Caco-2 (cell line): ENCODE measurements around the gene GREB1. TPM values are rescaled to one million over a fixed set of nuclear protein-coding genes. Genes with fewer than 3 reads are reported as not detected.

Experiments
- BruUV-seq: library from RNA; stranded (reverse); fragments of 400-500 nt; replicated peaks from 2 replicates; lab custom pipeline; 2021; lab: Mats Ljungman, UMichigan
- CTCF ChIA-PET: fragments of 300-600 bp; sonication (Branson Sonifier 250); formaldehyde crosslinking; loops from one replicate; lab custom pipeline; 2022; ENCODE audit warnings: antibody characterized with exemption; lab: Charles Lee
- POLR2A ChIA-PET: fragments of 300-600 bp; sonication (Branson Sonifier 250); formaldehyde crosslinking; loops from one replicate; lab custom pipeline; 2022; ENCODE audit warnings: antibody characterized with exemption; lab: Charles Lee
- DNase-seq, 2 experiments: peaks; one replicate each; pipeline versions ENCODE4 v3.0.0 to v3.0.0-alpha.2; 2020 to 2022
- H3K27me3 ChIP-seq: replicated peaks from 2 replicates; pipeline ENCODE4 v1.6.0; 2011; ENCODE audit warnings: low read length; ENCODE audit not compliant: control insufficient read depth, insufficient read depth
- H3K36me3 ChIP-seq: 2 replicates; pipeline ENCODE4 v1.5.1; 2011; ENCODE audit warnings: low read length; ENCODE audit not compliant: control insufficient read depth, insufficient read depth
- H3K4me1 ChIP-seq: fragments of 250-450 bp; sonication (Bioruptor Pico); 2 replicates; pipeline ENCODE4 v1.5.1; 2020; ENCODE audit warnings: mild to moderate bottlenecking
- H3K4me3 ChIP-seq: 2 replicates; pipeline ENCODE4 v1.5.1; 2011; ENCODE audit warnings: low read depth, mild to moderate bottlenecking, control low read depth, low read length
- H3K9me3 ChIP-seq: fragments of 250-450 bp; sonication (Bioruptor Pico); 2 replicates; pipeline ENCODE4 v1.5.1; 2020; ENCODE audit warnings: mild to moderate bottlenecking, moderate library complexity
- H3K27ac Mint-ChIP-seq: one replicate; pipeline ENCODE4 v1.8.0; 2022; ENCODE audit warnings: mixed read lengths; ENCODE audit not compliant: unreplicated experiment
- H3K27me3 Mint-ChIP-seq: one replicate; pipeline ENCODE4 v1.8.0; 2022; ENCODE audit warnings: mixed read lengths; ENCODE audit not compliant: insufficient read depth, unreplicated experiment
- H3K36me3 Mint-ChIP-seq: one replicate; pipeline ENCODE4 v1.8.0; 2022; ENCODE audit warnings: mild to moderate bottlenecking, mixed read lengths; ENCODE audit not compliant: insufficient read depth, unreplicated experiment
- H3K4me1 Mint-ChIP-seq: one replicate; pipeline ENCODE4 v1.8.0; 2022; ENCODE audit warnings: low read depth, mixed read lengths; ENCODE audit not compliant: unreplicated experiment
- H3K4me3 Mint-ChIP-seq: one replicate; pipeline ENCODE4 v1.8.0; 2022; ENCODE audit warnings: mild to moderate bottlenecking, moderate library complexity, mixed read lengths; ENCODE audit not compliant: unreplicated experiment
- H3K9me3 Mint-ChIP-seq: one replicate; pipeline ENCODE4 v1.8.0; 2022; ENCODE audit warnings: mixed read lengths; ENCODE audit not compliant: unreplicated experiment
- intact Hi-C: fragments of 100-400 bp; cut with micrococcal nuclease; formaldehyde crosslinking; loops from one replicate; pipeline ENCODE4 v1.10.0; 2022; ENCODE audit not compliant: unreplicated experiment
- total RNA-seq: library from RNA; stranded (reverse); gene quantifications from 2 replicates; pipeline ENCODE4 v1.2.3, GENCODE V29; 2022
- TF ChIP-seq, protein P1 (sequence below), 2 experiments: fragments of 200-600 bp in 1 of 2; IDR thresholded peaks; 1 replicate in 1 of 2; 2 replicates in 1 of 2; pipeline versions ENCODE4 v1.5.1 to v1.8.0; 2011 to 2022; ENCODE audit warnings: antibody characterized with exemption in 1 of 2, control low read depth in 1 of 2, inconsistent platforms in 1 of 2, low read depth in 1 of 2, low read length in 1 of 2, mild to moderate bottlenecking in 1 of 2, moderate library complexity in 1 of 2; ENCODE audit not compliant: insufficient read depth in 1 of 2, severe bottlenecking in 1 of 2, unreplicated experiment in 1 of 2

Gene GREB1
- total RNA-seq, 1 experiment from 2014 or later, result 2.4 TPM

DNA sequence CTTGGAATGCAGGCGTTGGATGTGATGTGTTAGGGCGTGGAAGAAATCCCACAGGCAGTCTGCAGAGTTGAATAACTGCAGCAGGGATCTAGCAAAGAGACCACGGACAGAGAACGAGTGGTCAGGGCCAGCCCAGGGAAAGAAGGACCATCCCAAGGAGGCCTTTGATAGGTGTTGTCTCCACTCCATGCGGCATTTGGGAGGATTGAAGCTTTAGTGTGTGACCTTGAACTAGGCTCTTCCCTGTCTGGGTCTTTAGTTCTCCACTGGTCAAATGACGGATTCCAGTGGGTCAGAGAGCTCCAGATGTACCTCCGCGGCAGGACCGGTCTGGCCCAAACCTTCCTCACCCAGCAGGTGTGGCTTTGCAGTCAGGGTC is 18.4 kb downstream of the GREB1 start:
- H3K27me3 ChIP-seq, result no peaks in the 10 kb centered on the region
- ChIA-PET CTCF (no interaction called here), POLR2A (no interaction called here)
- no peak for DNase-seq
- no peaks in the 10 kb centered on the region for H3K9me3 ChIP-seq
- Mint-ChIP-seq H3K4me3 (no peak overlapping the region), H3K36me3 (no peaks in the 10 kb centered on the region), H3K27me3 (peaks cover 2% of the 10 kb centered on the region), H3K4me1 (peaks cover 13% of the 10 kb centered on the region), H3K9me3 (no peaks in the 10 kb centered on the region), H3K27ac (no peak overlapping the region)
- H3K36me3 ChIP-seq, result no peaks in the 10 kb centered on the region
- H3K4me3 ChIP-seq, result no peak overlapping the region
- H3K4me1 ChIP-seq, result no peaks in the 10 kb centered on the region
- BruUV-seq, result no TSS peak
- intact Hi-C loops, result no loop called here
- TF ChIP-seq, protein P1, sequence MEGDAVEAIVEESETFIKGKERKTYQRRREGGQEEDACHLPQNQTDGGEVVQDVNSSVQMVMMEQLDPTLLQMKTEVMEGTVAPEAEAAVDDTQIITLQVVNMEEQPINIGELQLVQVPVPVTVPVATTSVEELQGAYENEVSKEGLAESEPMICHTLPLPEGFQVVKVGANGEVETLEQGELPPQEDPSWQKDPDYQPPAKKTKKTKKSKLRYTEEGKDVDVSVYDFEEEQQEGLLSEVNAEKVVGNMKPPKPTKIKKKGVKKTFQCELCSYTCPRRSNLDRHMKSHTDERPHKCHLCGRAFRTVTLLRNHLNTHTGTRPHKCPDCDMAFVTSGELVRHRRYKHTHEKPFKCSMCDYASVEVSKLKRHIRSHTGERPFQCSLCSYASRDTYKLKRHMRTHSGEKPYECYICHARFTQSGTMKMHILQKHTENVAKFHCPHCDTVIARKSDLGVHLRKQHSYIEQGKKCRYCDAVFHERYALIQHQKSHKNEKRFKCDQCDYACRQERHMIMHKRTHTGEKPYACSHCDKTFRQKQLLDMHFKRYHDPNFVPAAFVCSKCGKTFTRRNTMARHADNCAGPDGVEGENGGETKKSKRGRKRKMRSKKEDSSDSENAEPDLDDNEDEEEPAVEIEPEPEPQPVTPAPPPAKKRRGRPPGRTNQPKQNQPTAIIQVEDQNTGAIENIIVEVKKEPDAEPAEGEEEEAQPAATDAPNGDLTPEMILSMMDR (IDR thresholded peaks at IDR 0.05; ENCODE audit: insufficient read depth in 1 of 2, low read depth in 1 of 2, low read length in 1 of 2, severe bottlenecking in 1 of 2, unreplicated experiment in 1 of 2), result no peak

DNA sequence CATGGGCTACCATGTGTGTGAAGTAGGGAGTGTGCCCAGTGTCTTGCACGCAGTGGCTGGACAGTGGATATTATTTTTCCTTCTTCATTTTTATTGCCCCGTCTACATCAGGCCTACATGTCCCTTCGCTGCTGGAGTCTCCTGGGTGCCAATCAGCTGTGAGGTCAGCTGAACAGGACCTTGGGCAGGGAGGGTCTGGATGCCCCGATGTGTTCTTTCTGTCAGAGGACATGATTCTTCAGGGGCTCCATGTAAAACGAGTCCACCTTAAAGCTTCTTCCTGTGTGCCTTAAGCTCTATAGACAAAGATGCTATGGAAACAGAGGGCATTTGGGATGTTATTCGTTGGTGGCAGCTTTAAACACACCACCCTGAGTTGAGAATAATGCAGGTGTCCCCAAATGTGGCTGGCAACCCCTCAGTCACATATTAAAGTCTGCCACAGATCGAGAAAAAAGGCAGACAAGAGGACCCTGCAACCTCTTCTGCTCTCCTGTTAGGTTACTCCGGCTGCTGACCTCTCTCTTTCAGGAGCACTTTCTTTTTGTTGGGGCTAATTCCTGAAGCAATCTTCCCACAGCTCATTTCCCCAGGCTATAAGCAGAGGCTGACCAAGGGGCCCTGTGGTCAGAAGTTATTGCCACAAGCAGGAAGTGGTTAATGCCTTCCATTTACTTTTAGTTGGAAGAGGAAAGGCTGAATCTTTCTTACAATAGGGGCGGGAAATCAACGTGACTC is 20.0 kb downstream of the GREB1 start:
- H3K36me3 ChIP-seq, result no peaks in the 10 kb centered on the region
- H3K4me1 ChIP-seq, result no peaks in the 10 kb centered on the region
- Mint-ChIP-seq H3K4me3 (no peak overlapping the region), H3K27ac (no peak overlapping the region), H3K36me3 (no peaks in the 10 kb centered on the region), H3K9me3 (no peaks in the 10 kb centered on the region), H3K27me3 (peaks cover 2% of the 10 kb centered on the region), H3K4me1 (peaks cover 13% of the 10 kb centered on the region)
- no peak overlapping the region for H3K4me3 ChIP-seq
- no peaks in the 10 kb centered on the region for H3K9me3 ChIP-seq
- TF ChIP-seq, protein P1 (IDR thresholded peaks at IDR 0.05; ENCODE audit: insufficient read depth in 1 of 2, low read depth in 1 of 2, low read length in 1 of 2, severe bottlenecking in 1 of 2, unreplicated experiment in 1 of 2), result no peak
- POLR2A ChIA-PET, result interaction anchor here (0.6 kb wide), 1 partner anchor 24 kb away, joined by 4 read pairs; no protein-coding TSS in a partner anchor
- intact Hi-C loops, result no loop called here
- CTCF ChIA-PET, result interaction anchor here (0.6 kb wide), 1 partner anchor 247 kb away, joined by 3 read pairs; no protein-coding TSS in a partner anchor
- DNase-seq, result no peak
- no peaks in the 10 kb centered on the region for H3K27me3 ChIP-seq
- BruUV-seq, result no TSS peak

DNA sequence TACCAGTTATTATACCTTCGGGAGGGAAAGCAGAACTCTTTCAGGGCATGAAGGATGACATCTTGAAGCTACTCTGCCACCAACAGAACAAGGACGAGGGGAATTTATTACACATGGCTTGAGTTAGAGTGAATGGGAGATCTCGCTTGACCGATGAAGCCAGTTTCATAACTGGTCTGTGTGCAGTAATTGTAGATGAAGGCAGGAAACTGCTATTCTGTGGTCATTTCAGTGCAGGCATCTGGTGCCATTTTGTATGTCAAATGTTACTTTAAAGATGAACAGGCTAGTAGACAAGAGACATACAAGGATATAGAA is 20.5 kb downstream of the GREB1 start:
- Histone ChIP-seq H3K9me3 (no peaks in the 10 kb centered on the region), H3K27me3 (no peaks in the 10 kb centered on the region), H3K36me3 (no peaks in the 10 kb centered on the region), H3K4me1 (no peaks in the 10 kb centered on the region), H3K4me3 (no peak overlapping the region)
- CTCF ChIA-PET, result interaction anchor here (0.6 kb wide), 1 partner anchor 247 kb away, joined by 3 read pairs; no protein-coding TSS in a partner anchor
- Mint-ChIP-seq H3K36me3 (no peaks in the 10 kb centered on the region), H3K4me1 (peaks cover 13% of the 10 kb centered on the region), H3K27me3 (peaks cover 2% of the 10 kb centered on the region), H3K9me3 (no peaks in the 10 kb centered on the region), H3K4me3 (no peak overlapping the region), H3K27ac (no peak overlapping the region)
- BruUV-seq, result no TSS peak
- intact Hi-C loops, result no loop called here
- POLR2A ChIA-PET, result interaction anchor here (0.6 kb wide), 1 partner anchor 23 kb away, joined by 4 read pairs; no protein-coding TSS in a partner anchor
- TF ChIP-seq, protein P1 (IDR thresholded peaks at IDR 0.05; ENCODE audit: insufficient read depth in 1 of 2, low read depth in 1 of 2, low read length in 1 of 2, severe bottlenecking in 1 of 2, unreplicated experiment in 1 of 2), result no peak
- no peak for DNase-seq
